Loucy (cell line): ENCODE results near the gene MUSK.

Experiments used
- H2AFZ ChIP-seq: fragments of 200-600 bp; sonication (generic); 2 replicates; pipeline ENCODE4 v1.6.0; 2016; ENCODE audit warnings: antibody characterized with exemption, mild to moderate bottlenecking, low read length, moderate library complexity
- H3F3A ChIP-seq: fragments of 200-600 bp; 2 replicates; pipeline ENCODE4 v1.6.0; 2016; ENCODE audit warnings: antibody characterized with exemption, low read depth, mild to moderate bottlenecking
- H3K27me3 ChIP-seq: fragments of 200-600 bp; sonication (generic); 2 replicates; pipeline ENCODE4 v1.6.1; 2014; ENCODE audit warnings: low read length, mild to moderate bottlenecking; ENCODE audit not compliant: insufficient read depth, poor library complexity, severe bottlenecking
- H3K36me3 ChIP-seq: fragments of 200-600 bp; sonication (generic); 2 replicates; pipeline ENCODE4 v1.6.1; 2016; ENCODE audit warnings: low read length; ENCODE audit not compliant: insufficient read depth
- H3K4me1 ChIP-seq: fragments of 200-600 bp; sonication (generic); 2 replicates; pipeline ENCODE4 v1.5.1; 2014; ENCODE audit warnings: low read length, mild to moderate bottlenecking; ENCODE audit not compliant: insufficient read depth, poor library complexity, severe bottlenecking
- H3K4me2 ChIP-seq: fragments of 200-600 bp; sonication (generic); 2 replicates; pipeline ENCODE4 v1.6.0; 2014; ENCODE audit warnings: antibody characterized with exemption, low read length, low read depth, mild to moderate bottlenecking; ENCODE audit not compliant: poor library complexity, severe bottlenecking
- H3K4me3 ChIP-seq: fragments of 200-600 bp; sonication (generic); 2 replicates; pipeline ENCODE4 v1.5.1; 2014; ENCODE audit warnings: low read length, mild to moderate bottlenecking, mixed read lengths; ENCODE audit not compliant: poor library complexity, severe bottlenecking
- H3K79me2 ChIP-seq: fragments of 200-600 bp; sonication (generic); 2 replicates; pipeline ENCODE4 v1.6.1; 2014; ENCODE audit warnings: low read length; ENCODE audit not compliant: insufficient read depth
- H3K9ac ChIP-seq: fragments of 200-600 bp; sonication (generic); 2 replicates; pipeline ENCODE4 v1.6.0; 2014; ENCODE audit warnings: mild to moderate bottlenecking, low read depth, low read length, moderate library complexity; ENCODE audit not compliant: poor library complexity, severe bottlenecking
- H3K9me2 ChIP-seq: fragments of 200-600 bp; sonication (generic); replicated peaks from 2 replicates; pipeline ENCODE4 v1.6.1; 2016; ENCODE audit warnings: low read depth, low read length, mixed read lengths
- H3K9me3 ChIP-seq: fragments of 200-600 bp; sonication (generic); 2 replicates; pipeline ENCODE4 v1.6.1; 2014; ENCODE audit warnings: mild to moderate bottlenecking, antibody characterized with exemption, low read length, low read depth; ENCODE audit not compliant: insufficient read depth
- H4K20me1 ChIP-seq: fragments of 200-600 bp; sonication (generic); 2 replicates; pipeline ENCODE4 v1.6.0; 2014; ENCODE audit warnings: antibody characterized with exemption, low read length, mild to moderate bottlenecking; ENCODE audit not compliant: insufficient read depth, poor library complexity, severe bottlenecking
- EZH2phosphoT487 ChIP-seq: fragments of 200-600 bp; IDR thresholded peaks from 2 replicates; pipeline ENCODE4 v1.6.1; 2018; ENCODE audit warnings: antibody characterized with exemption, mild to moderate bottlenecking, moderate library complexity, borderline replicate concordance
- TF ChIP-seq, protein P1 (sequence below): fragments of 200-600 bp; sonication (generic); conservative IDR thresholded peaks from 2 replicates; pipeline ENCODE4 v1.5.1; 2014; ENCODE audit warnings: mild to moderate bottlenecking, antibody characterized with exemption, low read length

The MUSK gene

DNA sequence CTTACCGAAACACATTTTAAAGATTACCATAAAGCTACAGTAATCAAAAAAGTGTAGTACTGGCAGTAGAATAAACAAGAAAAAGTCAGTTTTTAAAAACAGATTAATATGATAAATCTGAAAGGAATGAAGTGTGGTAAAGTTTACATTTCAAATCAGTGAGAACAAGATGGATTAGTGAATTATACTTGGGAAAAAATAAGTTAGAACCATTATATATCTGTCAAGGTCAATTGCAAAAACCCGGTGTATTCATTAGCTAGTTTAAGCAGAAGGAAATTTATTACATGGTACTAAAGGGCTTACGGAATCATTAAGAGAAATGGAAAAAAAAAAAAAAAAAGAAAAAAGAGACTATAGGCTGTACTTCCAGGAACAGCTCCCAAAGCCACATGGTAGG is 164.3 kb downstream of the MUSK start:
- no peak overlapping the region for H3K9ac ChIP-seq
- H3K4me2 ChIP-seq: no peak overlapping the region
- H4K20me1 ChIP-seq: no peaks in the 10 kb centered on the region
- H3K36me3 ChIP-seq: no peaks in the 10 kb centered on the region
- TF ChIP-seq EZH2phosphoT487: no peak
- TF ChIP-seq, protein P1, sequence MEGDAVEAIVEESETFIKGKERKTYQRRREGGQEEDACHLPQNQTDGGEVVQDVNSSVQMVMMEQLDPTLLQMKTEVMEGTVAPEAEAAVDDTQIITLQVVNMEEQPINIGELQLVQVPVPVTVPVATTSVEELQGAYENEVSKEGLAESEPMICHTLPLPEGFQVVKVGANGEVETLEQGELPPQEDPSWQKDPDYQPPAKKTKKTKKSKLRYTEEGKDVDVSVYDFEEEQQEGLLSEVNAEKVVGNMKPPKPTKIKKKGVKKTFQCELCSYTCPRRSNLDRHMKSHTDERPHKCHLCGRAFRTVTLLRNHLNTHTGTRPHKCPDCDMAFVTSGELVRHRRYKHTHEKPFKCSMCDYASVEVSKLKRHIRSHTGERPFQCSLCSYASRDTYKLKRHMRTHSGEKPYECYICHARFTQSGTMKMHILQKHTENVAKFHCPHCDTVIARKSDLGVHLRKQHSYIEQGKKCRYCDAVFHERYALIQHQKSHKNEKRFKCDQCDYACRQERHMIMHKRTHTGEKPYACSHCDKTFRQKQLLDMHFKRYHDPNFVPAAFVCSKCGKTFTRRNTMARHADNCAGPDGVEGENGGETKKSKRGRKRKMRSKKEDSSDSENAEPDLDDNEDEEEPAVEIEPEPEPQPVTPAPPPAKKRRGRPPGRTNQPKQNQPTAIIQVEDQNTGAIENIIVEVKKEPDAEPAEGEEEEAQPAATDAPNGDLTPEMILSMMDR: no peak
- H3K4me1 ChIP-seq: no peaks in the 10 kb centered on the region
- no peaks in the 10 kb centered on the region for H3K27me3 ChIP-seq
- H3K9me2 ChIP-seq: no peaks in the 10 kb centered on the region
- no peak overlapping the region for H2AFZ ChIP-seq
- no peaks in the 10 kb centered on the region for H3K79me2 ChIP-seq
- no peak overlapping the region for H3K4me3 ChIP-seq
- no peaks in the 10 kb centered on the region for H3K9me3 ChIP-seq
- H3F3A ChIP-seq: no peaks in the 10 kb centered on the region

DNA sequence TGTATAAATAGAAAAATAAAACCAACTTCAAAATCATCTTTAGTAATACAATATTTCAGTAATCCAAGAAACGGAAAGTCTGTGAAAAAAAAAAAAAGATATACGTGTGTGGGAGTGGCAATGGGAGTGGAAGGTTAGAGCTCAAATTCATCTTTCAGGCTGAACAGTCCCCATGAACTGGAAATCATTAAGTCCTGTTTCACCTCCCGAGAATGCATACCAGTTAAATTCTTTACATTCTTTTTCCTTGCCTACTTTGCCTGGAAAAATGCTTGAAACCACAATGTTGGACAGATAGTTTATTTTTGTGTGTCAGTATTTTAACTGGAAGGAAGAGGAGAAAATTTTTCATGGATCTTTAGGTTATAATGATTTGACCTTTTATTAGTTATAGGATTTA is 166.8 kb downstream of the MUSK start:
- H2AFZ ChIP-seq: no peak overlapping the region

DNA sequence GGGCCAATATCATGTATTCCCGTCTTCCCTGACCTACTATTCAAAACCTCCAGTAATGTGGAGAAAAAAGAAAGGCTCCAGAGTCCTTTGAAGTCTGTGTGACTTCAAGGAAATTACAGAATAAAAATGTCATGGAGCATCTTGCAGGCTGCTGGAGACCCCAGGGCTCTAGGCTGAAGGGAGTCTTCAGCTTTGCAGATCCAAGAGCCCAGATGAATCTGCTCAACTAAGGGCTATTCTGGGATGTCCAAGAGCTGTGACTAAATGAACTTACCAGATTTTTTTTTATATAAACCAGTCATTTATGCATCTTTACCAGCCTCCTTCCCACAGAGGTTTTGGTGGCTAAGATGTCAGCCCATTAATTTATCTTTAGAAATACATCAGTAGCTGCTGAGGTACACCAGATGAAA is 167.3 kb downstream of the MUSK start:
- no peak overlapping the region for H2AFZ ChIP-seq
- no peak overlapping the region for H3K9ac ChIP-seq
- no peak overlapping the region for H3K4me2 ChIP-seq
- no peaks in the 10 kb centered on the region for H3K9me3 ChIP-seq
- no peaks in the 10 kb centered on the region for H3K27me3 ChIP-seq
- H3K79me2 ChIP-seq: no peaks in the 10 kb centered on the region
- no peak overlapping the region for H3K4me3 ChIP-seq
- H3F3A ChIP-seq: no peaks in the 10 kb centered on the region
- no peaks in the 10 kb centered on the region for H3K9me2 ChIP-seq
- TF ChIP-seq, protein P1: no peak
- no peak for TF ChIP-seq EZH2phosphoT487
- H4K20me1 ChIP-seq: no peaks in the 10 kb centered on the region
- no peaks in the 10 kb centered on the region for H3K4me1 ChIP-seq
- no peaks in the 10 kb centered on the region for H3K36me3 ChIP-seq

More for the DNA sequence above, 166.8 kb downstream of the MUSK start:
- Histone ChIP-seq H3K9me2 (no peaks in the 10 kb centered on the region), H3K9ac (no peak overlapping the region), H3K4me3 (no peak overlapping the region), H3K36me3 (no peaks in the 10 kb centered on the region), H3K4me1 (no peaks in the 10 kb centered on the region), H3K79me2 (no peaks in the 10 kb centered on the region), H4K20me1 (no peaks in the 10 kb centered on the region), H3K4me2 (no peak overlapping the region), H3K27me3 (no peaks in the 10 kb centered on the region), H3K9me3 (no peaks in the 10 kb centered on the region), H3F3A (no peaks in the 10 kb centered on the region)
- TF ChIP-seq, protein P1: no peak
- TF ChIP-seq EZH2phosphoT487: no peak
